OCI-LY1 (cell line): ENCODE results near the gene IL20RB.

Experiments
- CTCF ChIP-seq: fragments of 200-600 bp; sonication (generic), shearing (Covaris generic); IDR thresholded peaks from 2 replicates; pipeline ENCODE4 v1.5.1; 2017; ENCODE audit warnings: mild to moderate bottlenecking, antibody characterized with exemption, low read length, moderate library complexity, mixed read lengths
- EZH2 ChIP-seq: fragments of 200-600 bp; sonication (generic), shearing (Covaris generic); IDR thresholded peaks from 2 replicates; pipeline ENCODE4 v1.8.0; 2017; ENCODE audit warnings: borderline replicate concordance, mixed run types, mild to moderate bottlenecking, antibody characterized with exemption, low read length, moderate library complexity, mixed read lengths

- TF ChIP-seq CTCF, result no peak
- no peak for TF ChIP-seq EZH2
These were observed 1.8 kb downstream of the IL20RB start for GRCh38 chr3:136959599-136959998.
